Renal cortical epithelial cell (primary cell): ENCODE data around the gene CDIP1. TPM values are rescaled to one million over a fixed set of nuclear protein-coding genes. Genes with fewer than 3 reads are reported as not detected.
A peak's percentile ranks its signal among the peaks of the same experiment; 100 is the strongest.
"Not testable (repeated sequence)": the region's sequence is repeated elsewhere in the genome, so short reads cannot be mapped to it uniquely, and the experiment has no call there.

ENCODE experiments used
- DNase-seq: peaks from one replicate; pipeline ENCODE4 v3.0.0-alpha.2; 2011; ENCODE audit warnings: low read depth
- total RNA-seq: library from RNA; depleted of rRNA; stranded (reverse); fragments of >200 nt; gene quantifications from 2 replicates; pipeline ENCODE4 v1.2.3, GENCODE V29; 2014

CDIP1 gene
- 9.6 and 27.4 TPM in 2 replicates for total RNA-seq

GRCh38 chr16:4538350-4539235 is at the start of gene CDIP1:
CDIP1 (minus strand) TSS chr16:4538773; CDS start chr16:4514130, 24,643 bp downstream.
- DNase-seq, result peak; percentile 82

GRCh38 chr16:4586291-4586690 is 47.7 kb upstream of the CDIP1 start:
- DNase-seq, result no peak

- no peak for DNase-seq
Measured at GRCh38 chr16:4583906-4584305, 45.3 kb upstream of the CDIP1 start.

GRCh38 chr16:4580250-4580649 is 41.7 kb upstream of the CDIP1 start:
- peak; percentile 85 for DNase-seq

DNA sequence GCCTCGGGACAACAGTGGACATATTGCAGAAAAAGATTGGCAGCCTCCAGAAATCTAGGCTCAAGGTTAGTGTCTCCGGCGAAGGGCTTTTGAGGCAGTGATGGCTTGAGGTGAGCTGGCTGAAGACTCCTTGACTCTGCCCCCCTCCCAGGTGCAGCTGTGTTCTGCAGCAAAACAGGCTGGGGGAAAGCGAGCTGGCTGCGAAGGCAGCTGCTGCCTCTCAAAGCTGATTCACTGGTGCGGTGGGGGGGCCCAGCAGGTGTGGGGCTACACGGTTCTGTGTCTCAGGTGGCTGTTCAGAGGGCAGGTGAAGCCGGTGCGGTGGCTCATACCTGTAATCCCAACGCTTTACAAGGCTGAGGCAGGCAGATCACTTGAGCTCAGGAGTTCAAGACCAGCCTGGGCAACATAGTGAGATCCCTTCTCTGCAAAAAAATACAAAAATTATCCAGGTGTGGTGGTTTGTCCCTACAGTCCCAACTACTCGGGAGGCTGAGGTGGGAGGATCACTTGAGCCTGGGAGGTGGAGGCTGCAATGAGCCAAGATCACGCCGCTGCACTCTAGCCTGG is 40.5 kb upstream of the CDIP1 start:
- DNase-seq, result no peak

DNA sequence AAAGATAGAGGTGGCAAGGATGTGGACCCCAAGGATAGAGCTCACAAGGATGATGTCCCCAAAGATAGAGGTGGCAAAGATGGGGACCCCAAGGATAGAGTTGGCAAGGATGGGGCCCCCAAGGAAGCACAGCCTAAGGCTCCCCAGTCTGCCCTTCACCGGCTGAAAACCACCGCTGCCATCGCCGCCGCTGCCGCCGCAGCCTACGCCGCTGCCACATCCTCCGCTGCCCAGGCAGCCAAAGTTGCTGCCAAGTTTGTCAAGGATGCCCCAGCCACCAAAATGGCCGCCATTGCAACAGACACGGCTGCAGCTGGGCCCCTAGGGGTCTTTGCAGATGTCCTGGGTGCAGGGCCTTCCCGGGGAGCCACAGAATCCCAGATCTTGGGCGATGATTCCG is 37.4 kb upstream of the CDIP1 start:
- DNase-seq, result no peak

DNA sequence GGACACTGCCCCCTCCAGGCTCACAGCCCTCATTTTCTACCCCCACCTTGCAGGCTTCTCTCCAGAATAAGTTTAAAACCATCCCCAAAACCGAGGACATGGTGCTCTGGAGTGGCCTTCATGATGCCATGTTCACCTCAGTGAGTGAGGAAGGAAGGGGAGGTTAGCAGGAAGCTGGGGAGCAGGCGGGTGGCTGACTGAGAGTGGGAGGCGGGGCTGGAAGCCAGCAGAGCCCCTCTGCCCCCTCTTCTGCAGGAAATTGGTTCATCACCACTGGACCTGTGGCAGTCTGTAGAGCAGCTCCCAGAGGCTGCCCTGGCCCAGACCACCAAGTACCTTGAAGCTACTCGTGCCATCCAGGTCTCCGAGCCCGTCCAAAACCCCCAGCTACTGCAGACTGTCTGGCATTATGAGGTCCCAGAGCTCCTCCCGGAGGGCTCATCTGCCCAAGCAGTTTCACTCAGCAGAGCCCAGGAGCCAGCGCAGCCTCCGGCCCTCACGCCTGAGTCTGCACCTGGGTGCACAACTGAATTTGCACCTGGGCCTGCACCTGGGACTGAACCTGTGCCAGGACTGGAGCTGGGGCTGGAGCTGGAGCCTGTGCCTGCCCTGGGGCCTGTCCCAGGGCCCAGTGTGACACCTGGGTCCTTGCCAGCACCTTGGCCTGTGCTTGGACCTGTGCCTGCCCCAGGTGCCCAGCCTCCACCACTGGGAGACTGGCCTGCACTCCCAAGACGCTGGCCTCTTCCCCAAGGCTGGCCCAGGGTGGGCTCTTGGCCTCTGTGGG is 36.5 kb upstream of the CDIP1 start:
- DNase-seq, result no peak

- not testable (repeated sequence) for DNase-seq
Measured at GRCh38 chr16:4573926-4574325, 35.4 kb upstream of the CDIP1 start.

GRCh38 chr16:4572715-4573114 is 34.1 kb upstream of the CDIP1 start:
- DNase-seq, result no peak

- DNase-seq, result no peak
Measured at GRCh38 chr16:4570688-4571321, 32.2 kb upstream of the CDIP1 start.

DNA sequence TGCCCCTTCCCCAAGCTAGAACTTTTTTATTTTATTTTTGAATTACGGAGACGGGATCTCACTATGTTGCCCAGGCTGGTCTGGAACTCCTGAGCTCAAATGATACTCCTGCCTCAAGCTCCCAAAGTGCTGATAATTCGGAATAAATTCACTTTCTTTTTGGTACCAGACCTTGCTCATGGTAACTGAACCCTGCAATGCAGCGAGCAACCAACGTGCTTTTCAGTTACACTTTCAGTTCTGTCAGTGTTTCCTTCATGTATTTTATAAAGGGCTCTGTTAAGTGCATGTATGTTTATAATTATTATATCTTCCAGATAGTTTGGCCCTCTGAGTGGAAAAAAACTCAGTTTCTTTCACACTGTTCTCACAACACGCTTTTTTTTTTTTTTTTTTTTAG is 31.5 kb upstream of the CDIP1 start:
- DNase-seq, result no peak

DNA sequence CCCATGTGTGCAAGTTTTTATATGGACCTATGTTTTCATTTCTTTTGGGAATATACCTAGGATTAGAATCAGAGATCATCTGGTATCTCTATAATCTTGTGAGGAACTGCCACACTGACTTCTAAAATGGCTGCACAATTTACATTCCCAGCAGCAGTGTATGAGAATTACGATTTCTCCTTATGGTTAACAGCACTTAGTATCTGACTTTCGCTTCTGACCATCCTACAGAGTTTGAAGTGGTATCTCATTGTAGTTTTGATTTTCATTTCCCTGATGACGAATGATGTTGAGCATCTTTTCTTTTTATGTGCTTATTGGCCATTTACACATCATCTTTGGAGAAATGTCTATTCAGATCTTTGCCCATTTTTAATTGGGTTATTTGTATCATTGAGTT is 27.6 kb upstream of the CDIP1 start:
- DNase-seq, result no peak

GRCh38 chr16:4564661-4565267 is 26.2 kb upstream of the CDIP1 start:
- no peak for DNase-seq

DNA sequence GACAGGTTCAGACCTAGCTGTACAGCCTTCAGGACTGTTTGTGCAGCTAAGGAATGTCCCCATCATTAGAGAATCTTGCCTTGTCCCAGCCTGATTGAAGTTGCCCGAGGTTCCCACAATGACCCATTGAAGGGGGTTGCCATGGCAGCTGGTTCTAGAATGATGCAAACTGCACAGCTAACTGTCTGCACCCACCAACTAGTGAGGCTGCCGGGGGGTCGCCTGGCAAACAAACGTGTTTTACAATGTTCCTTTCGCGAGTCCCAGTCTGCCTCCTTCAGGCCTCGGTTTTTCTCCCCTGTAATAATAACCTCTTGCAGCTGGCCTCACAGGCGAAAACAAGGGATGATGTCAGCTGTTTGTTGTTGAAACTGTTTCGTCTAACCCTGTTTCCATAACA is 23.0 kb upstream of the CDIP1 start:
- DNase-seq, result no peak

DNA sequence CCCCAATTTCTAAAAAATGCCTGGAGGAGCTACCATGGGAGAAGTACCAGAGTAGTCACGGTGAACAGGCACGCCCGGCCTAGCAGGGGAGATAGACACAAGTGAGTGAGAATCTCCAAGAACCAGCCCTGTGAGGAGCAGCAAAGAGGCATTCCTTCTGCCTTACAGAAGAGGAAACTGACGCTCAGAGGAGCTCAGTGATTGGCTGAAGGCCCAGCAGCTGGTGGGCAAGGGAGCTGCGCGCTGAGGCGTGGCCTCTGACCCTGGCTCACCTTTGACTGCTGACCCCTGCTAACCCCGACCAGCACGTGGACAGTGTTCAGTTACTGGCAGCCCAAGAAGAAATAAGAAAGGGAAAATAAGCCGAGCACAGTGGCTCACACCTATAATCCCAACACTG is 19.4 kb upstream of the CDIP1 start:
- peak; percentile 13 for DNase-seq

DNA sequence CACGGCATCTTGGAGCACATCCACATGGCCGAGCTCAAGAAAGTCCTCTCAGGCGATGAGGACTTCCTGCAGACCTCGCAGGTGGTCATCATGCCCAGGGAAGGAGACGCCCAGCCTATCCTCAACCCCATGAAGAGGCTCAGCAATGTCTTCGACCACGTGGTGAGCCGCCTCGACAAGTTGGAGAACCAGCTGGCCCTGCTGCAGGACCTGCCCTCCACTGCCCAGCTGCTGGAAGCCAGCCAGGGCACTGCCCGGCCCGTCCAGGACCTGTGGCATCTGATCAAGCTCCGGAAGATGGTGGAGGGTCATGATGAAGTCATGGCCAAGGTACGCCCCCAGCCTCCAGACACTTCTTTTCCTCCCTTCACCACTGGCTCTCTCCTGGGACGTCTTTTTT is 18.0 kb upstream of the CDIP1 start:
- DNase-seq, result no peak

GRCh38 chr16:4556112-4556511 is 17.5 kb upstream of the CDIP1 start, which contains the start of gene C16orf96:
C16orf96 (plus strand) TSS chr16:4556340; CDS start chr16:4556490, 150 bp downstream.
- DNase-seq, result peak; percentile 54

GRCh38 chr16:4552541-4552940 is 14.0 kb upstream of the CDIP1 start:
- DNase-seq, result no peak

GRCh38 chr16:4550591-4550990 is 12.0 kb upstream of the CDIP1 start:
- no peak for DNase-seq

DNA sequence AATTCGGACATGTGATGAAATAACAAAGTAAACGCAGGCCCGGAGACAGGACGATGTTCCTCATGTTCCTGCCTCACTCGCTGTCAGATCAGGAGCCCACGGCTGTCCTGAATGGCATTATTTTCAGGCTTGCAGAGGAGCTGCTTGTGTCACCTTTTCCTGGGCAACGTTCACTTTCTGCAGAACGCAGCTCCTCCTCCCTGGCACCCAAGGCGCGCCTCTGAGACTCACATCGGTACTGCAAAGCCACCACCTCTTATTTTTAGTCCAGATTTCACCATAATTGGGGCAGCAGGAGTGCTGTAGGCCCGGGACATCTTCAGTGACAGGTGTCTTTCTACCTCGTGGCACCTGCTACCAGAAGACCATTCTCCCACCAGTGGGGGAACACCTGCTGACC is 9.6 kb upstream of the CDIP1 start:
- DNase-seq, result no peak

- no peak for DNase-seq
Measured at GRCh38 chr16:4544473-4544872, 5.9 kb upstream of the CDIP1 start.
